HCT116 (cell line): Measurements from ENCODE around the gene TLE7. TPM values are rescaled to one million over a fixed set of nuclear protein-coding genes. Genes with fewer than 3 reads are reported as not detected.

ENCODE experiments used
- ATAC-seq: fragments of 200-7000 bp; cut with Tn5 transposase; 2 replicates; pipeline ENCODE4 v1.9.1; 2020; ENCODE audit warnings: mild to moderate bottlenecking, moderate library complexity
- BruUV-seq: library from RNA; stranded (reverse); fragments of 400-500 nt; replicated peaks from 2 replicates; lab custom pipeline; 2021; lab: Mats Ljungman, UMichigan
- CTCF ChIA-PET: fragments of 300-600 bp; sonication (Branson Sonifier 250); formaldehyde crosslinking; loops from one replicate; lab custom pipeline; 2021; ENCODE audit warnings: antibody characterized with exemption; lab: Charles Lee
- POLR2A ChIA-PET: fragments of 300-600, 350-600 bp; sonication (Branson Sonifier 250); formaldehyde crosslinking; loops from one replicate; lab custom pipeline; 2021; ENCODE audit warnings: antibody characterized with exemption; lab: Charles Lee
- RAD21 ChIA-PET, 2 experiments: fragments of 300-600 bp; sonication (Branson Sonifier 250); formaldehyde crosslinking; loops; one replicate each; lab custom pipeline; 2023; ENCODE audit warnings: low total read pairs in 2 of 2; ENCODE audit not compliant: uncharacterized antibody in 2 of 2, unreplicated experiment in 2 of 2, low non-redundant PET in 1 of 2; lab: Charles Lee
- DNase-seq: peaks from one replicate; pipeline ENCODE4 v3.0.0-alpha.2; 2010; ENCODE audit warnings: low read depth, low spot score
- H2AFZ ChIP-seq: fragments of 200-600 bp; shearing (Covaris generic), sonication (generic); 2 replicates; pipeline ENCODE4 v1.6.1; 2017; ENCODE audit warnings: low read depth, mixed run types, mixed read lengths, antibody characterized with exemption, low read length; ENCODE audit not compliant: poor library complexity, severe bottlenecking
- H3K27ac ChIP-seq: 2 replicates; pipeline ENCODE4 v1.5.1; 2012; ENCODE audit warnings: low read depth, low read length
- H3K27me3 ChIP-seq: fragments of 200-600 bp; sonication (generic); 2 replicates; pipeline ENCODE4 v1.6.1; 2016; ENCODE audit warnings: mixed run types, low read length, mixed read lengths; ENCODE audit not compliant: insufficient read depth
- H3K36me3 ChIP-seq, 2 experiments: fragments of 200-500 bp in 1 of 2; fragments of 200-600 bp in 1 of 2; sonication (Bioruptor generic) in 1 of 2; sonication (generic) in 1 of 2; 2 replicates each; pipeline versions ENCODE4 v1.5.1 to v1.6.1; 2014 to 2016; ENCODE audit warnings: low read length in 2 of 2, inconsistent platforms in 1 of 2, mixed read lengths in 1 of 2, mixed run types in 1 of 2; ENCODE audit not compliant: insufficient read depth in 2 of 2, control insufficient read depth in 1 of 2
- H3K4me1 ChIP-seq, 2 experiments: fragments of 200-600 bp in 1 of 2; sonication (generic) in 1 of 2; 2 replicates each; pipeline versions ENCODE4 v1.5.1 to v1.6.1; 2012 to 2017; ENCODE audit warnings: low read length in 2 of 2, inconsistent platforms in 1 of 2, mild to moderate bottlenecking in 1 of 2, mixed read lengths in 1 of 2, mixed run types in 1 of 2, moderate library complexity in 1 of 2; ENCODE audit not compliant: insufficient read depth in 2 of 2, control insufficient read depth in 1 of 2
- H3K4me2 ChIP-seq: fragments of 200-600 bp; sonication (generic); 2 replicates; pipeline ENCODE4 v1.6.1; 2017; ENCODE audit warnings: mixed run types, low read length, mixed read lengths
- H3K4me3 ChIP-seq, 2 experiments: fragments of 200-600 bp in 1 of 2; sonication (generic) in 1 of 2; replicated peaks in 1 of 2; 2 replicates each; pipeline ENCODE4 v1.5.1; 2011 to 2016; ENCODE audit warnings: low read length in 2 of 2, control low read depth in 1 of 2, low read depth in 1 of 2, mild to moderate bottlenecking in 1 of 2, mixed read lengths in 1 of 2, mixed run types in 1 of 2
- H3K79me2 ChIP-seq: fragments of 200-600 bp; sonication (generic); 2 replicates; pipeline ENCODE4 v1.6.1; 2017; ENCODE audit warnings: mild to moderate bottlenecking, mixed run types, low read length, moderate library complexity, mixed read lengths; ENCODE audit not compliant: insufficient read depth
- H3K9ac ChIP-seq: fragments of 200-600 bp; sonication (generic); 2 replicates; pipeline ENCODE4 v1.6.1; 2016; ENCODE audit warnings: low read length, mixed read lengths
- H3K9me2 ChIP-seq: fragments of 200-600 bp; sonication (generic), shearing (Covaris generic); 2 replicates; pipeline ENCODE4 v1.6.1; 2017; ENCODE audit warnings: mixed run types, mild to moderate bottlenecking, moderate library complexity; ENCODE audit not compliant: insufficient read depth
- H3K9me3 ChIP-seq, 2 experiments: fragments of 200-500 bp in 1 of 2; fragments of 200-600 bp in 1 of 2; sonication (Bioruptor generic) in 1 of 2; sonication (generic) in 1 of 2; 2 replicates each; pipeline ENCODE4 v1.6.1; 2014 to 2017; ENCODE audit warnings: low read length in 2 of 2, mixed read lengths in 2 of 2, inconsistent platforms in 1 of 2, low read depth in 1 of 2, mild to moderate bottlenecking in 1 of 2, mixed run types in 1 of 2, moderate library complexity in 1 of 2; ENCODE audit not compliant: control insufficient read depth in 1 of 2, insufficient read depth in 1 of 2
- H4K20me1 ChIP-seq: fragments of 200-600 bp; sonication (generic), shearing (Covaris generic); 2 replicates; pipeline ENCODE4 v1.6.1; 2017; ENCODE audit warnings: mixed run types, mild to moderate bottlenecking, moderate library complexity; ENCODE audit not compliant: insufficient read depth
- CEBPB ChIP-seq: IDR thresholded peaks from 2 replicates; pipeline ENCODE4 v1.6.1; 2012; ENCODE audit warnings: low read depth
- EGR1 ChIP-seq: IDR thresholded peaks from 2 replicates; pipeline ENCODE4 v1.6.1; 2012; ENCODE audit warnings: low read depth
- ELF1 ChIP-seq: IDR thresholded peaks from 2 replicates; pipeline ENCODE4 v1.6.1; 2012; ENCODE audit warnings: low read depth, borderline replicate concordance
- EZH2 ChIP-seq: fragments of 200-600 bp; sonication (generic); IDR thresholded peaks from 2 replicates; pipeline ENCODE4 v1.6.1; 2017; ENCODE audit warnings: antibody characterized with exemption, mixed run types
- FOSL1 ChIP-seq: IDR thresholded peaks from 2 replicates; pipeline ENCODE4 v1.6.1; 2012; ENCODE audit warnings: low read depth
- JUND ChIP-seq: IDR thresholded peaks from 2 replicates; pipeline ENCODE4 v1.6.1; 2012
- POLR2A ChIP-seq: IDR thresholded peaks from 2 replicates; pipeline ENCODE4 v1.7.0; 2011; ENCODE audit warnings: borderline replicate concordance; ENCODE audit not compliant: insufficient read depth, insufficient read length; ENCODE audit errors: extremely low read depth
- POLR2AphosphoS5 ChIP-seq: IDR thresholded peaks from 2 replicates; pipeline ENCODE4 v1.6.1; 2011; ENCODE audit warnings: mild to moderate bottlenecking, low read depth, low read length, moderate library complexity
- SIN3A ChIP-seq: IDR thresholded peaks from 2 replicates; pipeline ENCODE4 v1.6.1; 2012; ENCODE audit warnings: low read depth
- SP1 ChIP-seq: IDR thresholded peaks from 2 replicates; pipeline ENCODE4 v1.6.1; 2012; ENCODE audit warnings: low read depth
- SRF ChIP-seq: IDR thresholded peaks from 2 replicates; pipeline ENCODE4 v1.6.1; 2012; ENCODE audit warnings: low read depth
- TCF7L2 ChIP-seq: IDR thresholded peaks from 2 replicates; pipeline ENCODE4 v1.7.0; 2011; ENCODE audit warnings: borderline replicate concordance, inconsistent platforms; ENCODE audit not compliant: insufficient read depth, insufficient read length; ENCODE audit errors: extremely low read depth
- YY1 ChIP-seq: IDR thresholded peaks from 2 replicates; pipeline ENCODE4 v1.6.1; 2011; ENCODE audit warnings: low read length, low read depth, moderate library complexity, mild to moderate bottlenecking; ENCODE audit not compliant: insufficient replicate concordance; ENCODE audit errors: extremely low read depth
- ZFX ChIP-seq: fragments of 450-650 bp; IDR thresholded peaks from 2 replicates; pipeline ENCODE4 v1.6.1; 2017
- ZNF274 ChIP-seq: fragments of 200-500 bp; sonication (Bioruptor generic); IDR thresholded peaks from 2 replicates; pipeline ENCODE4 v1.6.1; 2014; ENCODE audit warnings: mild to moderate bottlenecking, low read depth, low read length, inconsistent platforms
- intact Hi-C: fragments of 100-400 bp; cut with micrococcal nuclease; formaldehyde crosslinking; loops from 2 replicates; pipeline ENCODE4 v1.10.0; 2022
- total RNA-seq: library from RNA; stranded (reverse); gene quantifications from one replicate; pipeline ENCODE4 v1.2.1, GENCODE V29; 2021; ENCODE audit not compliant: unreplicated experiment
- TF ChIP-seq, protein P1 (sequence below): IDR thresholded peaks from 2 replicates; pipeline ENCODE4 v1.6.1; 2012
- TF ChIP-seq, protein P2 (sequence below): IDR thresholded peaks from 2 replicates; pipeline ENCODE4 v1.6.1; 2012; ENCODE audit warnings: low read depth

The TLE7 gene
- total RNA-seq, 1 experiment from 2014 or later, result not detected

DNA sequence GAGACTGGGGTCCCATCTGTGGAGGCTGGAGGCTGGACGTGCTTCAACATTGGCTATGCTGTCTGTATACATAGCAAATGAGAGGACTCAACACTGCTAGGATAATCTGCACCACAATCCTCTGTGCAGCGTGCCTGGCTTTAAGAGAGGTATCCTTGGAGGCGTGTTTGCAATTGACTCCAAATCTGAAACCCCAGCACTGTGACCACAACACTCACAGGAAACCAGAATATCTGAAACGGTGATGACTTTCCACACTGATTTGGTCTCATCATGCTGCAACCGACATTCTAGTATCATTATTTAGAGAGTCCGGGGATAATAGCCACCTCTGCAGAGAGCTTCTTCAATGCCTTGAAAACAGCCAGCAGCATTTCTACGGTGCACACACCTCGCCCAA, 35.1 kb downstream of the TLE7 start:
- Histone ChIP-seq H3K27me3 (peaks cover 29% of the 10 kb centered on the region), H3K4me2 (no peak overlapping the region), H3K36me3 (no peaks in the 10 kb centered on the region), H3K4me1 (no peaks in the 10 kb centered on the region), H3K27ac (no peak overlapping the region), H4K20me1 (no peaks in the 10 kb centered on the region), H2AFZ (no peak overlapping the region), H3K9me2 (no peaks in the 10 kb centered on the region), H3K4me3 (no peak overlapping the region), H3K9me3 (no peaks in the 10 kb centered on the region; a peak in 1 of 4 replicates), H3K9ac (no peak overlapping the region), H3K79me2 (no peaks in the 10 kb centered on the region)
- intact Hi-C loops, result no loop called here
- DNase-seq, result no peak
- RAD21 ChIA-PET, result no interaction called here
- CTCF ChIA-PET, result no interaction called here
- ATAC-seq, result no peak
- BruUV-seq, result no TSS peak
- POLR2A ChIA-PET, result interaction anchor here (1.0 kb wide), 1 partner anchor 95 kb away, joined by 3 read pairs; no protein-coding TSS in a partner anchor
- TF ChIP-seq EZH2 (no peak), POLR2A (no peak), ZNF274 (no peak), TCF7L2 (no peak), ELF1 (no peak), YY1 (no peak), JUND (no peak), SRF (no peak), ZFX (no peak), POLR2AphosphoS5 (no peak)

- no peaks in the 10 kb centered on the region for H3K36me3 ChIP-seq
These were observed 35.5 kb downstream of the TLE7 start for GRCh38 chr16:71406316-71406715.

More at GRCh38 chr16:71406316-71406715, 35.5 kb downstream of the TLE7 start:
- Histone ChIP-seq H3K79me2 (no peaks in the 10 kb centered on the region), H4K20me1 (no peaks in the 10 kb centered on the region), H3K4me2 (no peak overlapping the region), H3K4me3 (no peak overlapping the region), H3K9ac (no peak overlapping the region), H2AFZ (no peak overlapping the region), H3K9me2 (no peaks in the 10 kb centered on the region), H3K27me3 (peaks cover 29% of the 10 kb centered on the region), H3K4me1 (no peaks in the 10 kb centered on the region)
- intact Hi-C loops, result no loop called here
- POLR2A ChIA-PET, result interaction anchor here (1.0 kb wide), 1 partner anchor 95 kb away, joined by 3 read pairs; no protein-coding TSS in a partner anchor
- no TSS peak for BruUV-seq
- DNase-seq, result no peak
- RAD21 ChIA-PET, result no interaction called here
- CTCF ChIA-PET, result no interaction called here
- no peak for ATAC-seq
- TF ChIP-seq SIN3A, result no peak
- no peak for TF ChIP-seq SRF
- TF ChIP-seq SP1, result no peak
- no peak for TF ChIP-seq FOSL1
- TF ChIP-seq ELF1, result no peak
- no peak for TF ChIP-seq JUND
- TF ChIP-seq, protein P1, sequence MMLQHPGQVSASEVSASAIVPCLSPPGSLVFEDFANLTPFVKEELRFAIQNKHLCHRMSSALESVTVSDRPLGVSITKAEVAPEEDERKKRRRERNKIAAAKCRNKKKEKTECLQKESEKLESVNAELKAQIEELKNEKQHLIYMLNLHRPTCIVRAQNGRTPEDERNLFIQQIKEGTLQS, result no peak
- TF ChIP-seq, protein P2, sequence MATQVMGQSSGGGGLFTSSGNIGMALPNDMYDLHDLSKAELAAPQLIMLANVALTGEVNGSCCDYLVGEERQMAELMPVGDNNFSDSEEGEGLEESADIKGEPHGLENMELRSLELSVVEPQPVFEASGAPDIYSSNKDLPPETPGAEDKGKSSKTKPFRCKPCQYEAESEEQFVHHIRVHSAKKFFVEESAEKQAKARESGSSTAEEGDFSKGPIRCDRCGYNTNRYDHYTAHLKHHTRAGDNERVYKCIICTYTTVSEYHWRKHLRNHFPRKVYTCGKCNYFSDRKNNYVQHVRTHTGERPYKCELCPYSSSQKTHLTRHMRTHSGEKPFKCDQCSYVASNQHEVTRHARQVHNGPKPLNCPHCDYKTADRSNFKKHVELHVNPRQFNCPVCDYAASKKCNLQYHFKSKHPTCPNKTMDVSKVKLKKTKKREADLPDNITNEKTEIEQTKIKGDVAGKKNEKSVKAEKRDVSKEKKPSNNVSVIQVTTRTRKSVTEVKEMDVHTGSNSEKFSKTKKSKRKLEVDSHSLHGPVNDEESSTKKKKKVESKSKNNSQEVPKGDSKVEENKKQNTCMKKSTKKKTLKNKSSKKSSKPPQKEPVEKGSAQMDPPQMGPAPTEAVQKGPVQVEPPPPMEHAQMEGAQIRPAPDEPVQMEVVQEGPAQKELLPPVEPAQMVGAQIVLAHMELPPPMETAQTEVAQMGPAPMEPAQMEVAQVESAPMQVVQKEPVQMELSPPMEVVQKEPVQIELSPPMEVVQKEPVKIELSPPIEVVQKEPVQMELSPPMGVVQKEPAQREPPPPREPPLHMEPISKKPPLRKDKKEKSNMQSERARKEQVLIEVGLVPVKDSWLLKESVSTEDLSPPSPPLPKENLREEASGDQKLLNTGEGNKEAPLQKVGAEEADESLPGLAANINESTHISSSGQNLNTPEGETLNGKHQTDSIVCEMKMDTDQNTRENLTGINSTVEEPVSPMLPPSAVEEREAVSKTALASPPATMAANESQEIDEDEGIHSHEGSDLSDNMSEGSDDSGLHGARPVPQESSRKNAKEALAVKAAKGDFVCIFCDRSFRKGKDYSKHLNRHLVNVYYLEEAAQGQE, result no peak
- TF ChIP-seq EGR1, result no peak
- TF ChIP-seq CEBPB, result no peak
- TF ChIP-seq, all 23 proteins: peak for 0
- Histone ChIP-seq H3K27ac (no peak overlapping the region), H3K9me3 (no peaks in the 10 kb centered on the region; a peak in 1 of 4 replicates)
